Colonic mucosa (tissue), 4 donors: Measurements from ENCODE around the gene MTSS2. TPM values are rescaled to one million over a fixed set of nuclear protein-coding genes. Genes with fewer than 3 reads are reported as not detected.
A peak's percentile ranks its signal among the peaks of the same experiment; 100 is the strongest.

ENCODE experiments used
- DNase-seq: peaks from one replicate; pipeline ENCODE4 v3.0.0-alpha.2; 2020
- H3K27ac ChIP-seq: fragments of 200-600 bp; one replicate; pipeline ENCODE4 v1.8.0; 2021
- H3K27me3 ChIP-seq: fragments of 200-600 bp; one replicate; pipeline ENCODE4 v1.8.0; 2021
- H3K36me3 ChIP-seq: fragments of 200-600 bp; one replicate; pipeline ENCODE4 v1.8.0; 2021
- H3K4me1 ChIP-seq: fragments of 200-600 bp; one replicate; pipeline ENCODE4 v1.8.0; 2021; ENCODE audit warnings: mild to moderate bottlenecking
- H3K4me3 ChIP-seq: fragments of 200-600 bp; one replicate; pipeline ENCODE4 v1.8.0; 2021
- H3K9ac ChIP-seq, 2 donors: one replicate each; pipeline ENCODE4 v1.7.0; 2013; ENCODE audit warnings: control low read depth in 2 of 2, low read depth in 2 of 2, low read length in 2 of 2
- H3K9me3 ChIP-seq: fragments of 200-600 bp; one replicate; pipeline ENCODE4 v1.8.0; 2021
- CTCF ChIP-seq: fragments of 200-600 bp; IDR thresholded peaks from one replicate; pipeline ENCODE4 v1.8.0; 2022; ENCODE audit warnings: antibody characterized with exemption, mild to moderate bottlenecking
- intact Hi-C: fragments of 100-400 bp; cut with DNase I; formaldehyde crosslinking; loops from one replicate; pipeline ENCODE4 v1.14.1; 2022
- total RNA-seq, 2 donors: library from RNA; stranded (reverse); fragmentation: NEBNext Ultra II Directional in 1 of 2; extraction: Animal tissue kit (Norgen Biotek cat#: 25700) in 1 of 2; gene quantifications; one replicate each; pipeline ENCODE4 v1.2.1, GENCODE V29; 2021
- donor health status: healthy.
- donor health status: DM: no; HTN: no; CAD: no.
- donor health status: DM: no; HTN: no; CAD: no.

The MTSS2 gene
- total RNA-seq, 2 donors from 2014 or later: 15.5 to 25.3 TPM

DNA sequence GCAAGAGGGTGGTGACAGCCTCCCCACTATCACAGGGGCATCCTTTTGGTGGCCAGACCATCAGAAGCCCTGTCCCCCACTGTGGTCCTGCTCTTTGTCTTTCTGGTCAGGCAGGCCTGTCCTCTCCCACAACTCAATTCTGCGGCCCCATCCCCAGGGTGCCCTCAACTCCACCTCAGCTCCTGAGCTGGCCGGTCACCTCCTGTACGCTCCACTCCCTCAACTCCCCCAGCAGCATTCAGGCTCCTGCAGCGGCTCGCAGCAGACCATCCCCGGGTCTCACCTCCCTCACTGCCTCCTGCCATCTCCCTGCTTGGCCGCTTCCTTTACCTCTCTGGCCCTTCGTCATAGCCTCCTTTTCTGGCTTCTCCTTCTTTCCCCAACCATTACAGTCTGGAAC, 43.4 kb upstream of the MTSS2 start:
- H3K27ac ChIP-seq: no peak overlapping the region
- no peaks in the 10 kb centered on the region for H3K27me3 ChIP-seq
- no peak for DNase-seq
- no peaks in the 10 kb centered on the region for H3K36me3 ChIP-seq
- intact Hi-C loops: no loop called here
- H3K9me3 ChIP-seq: no peaks in the 10 kb centered on the region
- no peak for TF ChIP-seq CTCF
- no peak overlapping the region for H3K4me3 ChIP-seq
- no peak overlapping the region for H3K9ac ChIP-seq
- no peaks in the 10 kb centered on the region for H3K4me1 ChIP-seq

DNA sequence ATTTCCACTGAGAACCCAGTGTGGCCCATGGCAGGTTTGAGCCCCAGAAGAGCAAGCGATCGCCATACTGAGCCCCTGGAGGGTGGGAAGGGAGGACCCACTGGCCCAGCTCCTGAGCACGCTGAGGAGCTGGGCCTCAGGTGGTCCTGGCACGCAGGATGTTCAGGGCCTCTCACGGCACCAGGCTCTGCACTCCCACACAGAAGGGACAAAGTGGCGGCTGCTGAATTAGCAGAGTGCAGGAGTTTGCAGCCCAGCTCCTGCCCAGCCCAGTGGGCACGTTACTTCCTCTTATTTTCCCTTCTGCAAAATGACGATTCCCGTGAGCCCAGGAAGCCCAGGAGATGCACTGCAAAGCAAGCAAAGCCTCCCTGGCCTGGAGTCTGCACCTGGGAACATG, 42.3 kb upstream of the MTSS2 start:
- H3K4me3 ChIP-seq: no peak overlapping the region
- H3K9me3 ChIP-seq: no peaks in the 10 kb centered on the region
- TF ChIP-seq CTCF: no peak
- no peaks in the 10 kb centered on the region for H3K36me3 ChIP-seq
- H3K9ac ChIP-seq: no peak overlapping the region
- H3K4me1 ChIP-seq: no peaks in the 10 kb centered on the region
- DNase-seq: no peak
- H3K27ac ChIP-seq: no peak overlapping the region
- intact Hi-C loops: no loop called here
- H3K27me3 ChIP-seq: no peaks in the 10 kb centered on the region

GRCh38 chr16:70726892-70727361, 41.1 kb upstream of the MTSS2 start:
- DNase-seq: no peak
- intact Hi-C loops: no loop called here
- TF ChIP-seq CTCF: no peak
- Histone ChIP-seq H3K27me3 (no peaks in the 10 kb centered on the region), H3K9ac (peak overlapping the region in 1 of 2 donors; percentile 41), H3K27ac (peak overlapping the region; percentile 66), H3K36me3 (no peaks in the 10 kb centered on the region), H3K9me3 (no peaks in the 10 kb centered on the region), H3K4me3 (no peak overlapping the region), H3K4me1 (no peaks in the 10 kb centered on the region)

GRCh38 chr16:70725912-70726828, 40.3 kb upstream of the MTSS2 start:
- Histone ChIP-seq H3K9me3 (no peaks in the 10 kb centered on the region), H3K4me3 (no peak overlapping the region), H3K27me3 (no peaks in the 10 kb centered on the region), H3K9ac (peak overlapping the region in 1 of 2 donors; percentile 41), H3K36me3 (no peaks in the 10 kb centered on the region), H3K27ac (peak overlapping the region; percentile 66), H3K4me1 (no peaks in the 10 kb centered on the region)
- no peak for DNase-seq
- no peak for TF ChIP-seq CTCF
- intact Hi-C loops: no loop called here

GRCh38 chr16:70725024-70725911, 39.4 kb upstream of the MTSS2 start:
- intact Hi-C loops: no loop called here
- H3K4me3 ChIP-seq: no peak overlapping the region
- TF ChIP-seq CTCF: no peak
- H3K4me1 ChIP-seq: no peaks in the 10 kb centered on the region
- H3K36me3 ChIP-seq: no peaks in the 10 kb centered on the region
- peak overlapping the region; percentile 66 for H3K27ac ChIP-seq
- no peaks in the 10 kb centered on the region for H3K27me3 ChIP-seq
- H3K9me3 ChIP-seq: no peaks in the 10 kb centered on the region
- H3K9ac ChIP-seq: peak overlapping the region in 1 of 2 donors; percentile 40
- DNase-seq: no peak
